ENCODE measurements around the gene CD48.
A peak's percentile ranks its signal among the peaks of the same experiment; 100 is the strongest.
"Not testable (repeated sequence)": the region's sequence is repeated elsewhere in the genome, so short reads cannot be mapped to it uniquely, and the experiment has no call there.

CD48 gene

GRCh38 chr1:160741612-160742348 lies 30.2 kb upstream of the CD48 start:
- DNase-seq: no peak

- DNase-seq: peak in 1 of 5 experiments; percentile 39
These were observed 29.5 kb upstream of the CD48 start for GRCh38 chr1:160741092-160741501.

- DNase-seq: no peak
These were observed 28.6 kb upstream of the CD48 start for GRCh38 chr1:160740133-160740688.

- peak in 2 of 5 experiments; percentile 46 to 62 for DNase-seq
These were observed 27.5 kb upstream of the CD48 start, which contains the start of gene SLAMF7 for GRCh38 chr1:160739098-160739511. Gene SLAMF7 (plus strand): TSS chr1:160739247. CDS start chr1:160739302, 55 bp downstream.

- no peak for DNase-seq
These were observed 26.6 kb upstream of the CD48 start for GRCh38 chr1:160738271-160738670.

- no peak for DNase-seq
These were observed 22.7 kb upstream of the CD48 start for GRCh38 chr1:160734301-160734700.

- DNase-seq: no peak
These were observed 22.3 kb upstream of the CD48 start for GRCh38 chr1:160733898-160734297.

GRCh38 chr1:160731990-160732389 lies 20.4 kb upstream of the CD48 start:
- DNase-seq: peak in 1 of 5 experiments; percentile 74

GRCh38 chr1:160731564-160731963 lies 19.9 kb upstream of the CD48 start:
- not testable (repeated sequence) for DNase-seq

- no peak for DNase-seq
These were observed 15.7 kb upstream of the CD48 start for GRCh38 chr1:160727316-160727640.

- peak in 4 of 5 experiments; percentile 34 to 85 (median 58) for DNase-seq
These were observed 15.1 kb upstream of the CD48 start for GRCh38 chr1:160726498-160727315.

GRCh38 chr1:160726114-160726497 lies 14.5 kb upstream of the CD48 start:
- no peak for DNase-seq

- peak in 1 of 5 experiments; percentile 86 for DNase-seq
These were observed 13.0 kb upstream of the CD48 start for GRCh38 chr1:160724465-160725242.

- no peak for DNase-seq
These were observed 11.7 kb upstream of the CD48 start for GRCh38 chr1:160723332-160723731.

GRCh38 chr1:160722726-160723125 lies 11.1 kb upstream of the CD48 start:
- peak in 1 of 5 experiments; percentile 73 for DNase-seq

GRCh38 chr1:160721473-160721872 lies 9.9 kb upstream of the CD48 start:
- no peak for DNase-seq

- DNase-seq: no peak
These were observed 8.9 kb upstream of the CD48 start for GRCh38 chr1:160720356-160721085.

- no peak for DNase-seq
These were observed 6.6 kb upstream of the CD48 start for GRCh38 chr1:160718210-160718609.

GRCh38 chr1:160717306-160717705 lies 5.7 kb upstream of the CD48 start:
- DNase-seq: no peak

- no peak for DNase-seq
These were observed 4.4 kb upstream of the CD48 start for GRCh38 chr1:160716013-160716412.

GRCh38 chr1:160714034-160714648 lies 2.5 kb upstream of the CD48 start:
- DNase-seq: peak in 1 of 5 experiments; percentile 39

GRCh38 chr1:160713161-160713560 lies 1.5 kb upstream of the CD48 start:
- DNase-seq: no peak

All from T-helper 2 cell (primary cell).